Epithelial cell of proximal tubule (primary cell): Measurements from ENCODE around the gene PRRT1. TPM values are rescaled to one million over a fixed set of nuclear protein-coding genes. Genes with fewer than 3 reads are reported as not detected.

Source experiments
- DNase-seq: peaks from one replicate; pipeline ENCODE4 v3.0.0-alpha.2; 2011; ENCODE audit warnings: low read depth
- H3K4me3 ChIP-seq: 2 replicates; pipeline ENCODE4 v1.5.1; 2011; ENCODE audit warnings: low read depth, mild to moderate bottlenecking, low read length
- total RNA-seq: library from RNA; depleted of rRNA; stranded (reverse); fragments of >200 nt; gene quantifications from 2 replicates; pipeline ENCODE4 v1.2.3, GENCODE V29; 2015
- TF ChIP-seq, protein P1 (sequence below): conservative IDR thresholded peaks from 2 replicates; pipeline ENCODE4 v1.5.1; 2012; ENCODE audit warnings: low read depth, mild to moderate bottlenecking, low read length

The PRRT1 gene
- total RNA-seq, 1 donor from 2014 or later, result not detected

DNA sequence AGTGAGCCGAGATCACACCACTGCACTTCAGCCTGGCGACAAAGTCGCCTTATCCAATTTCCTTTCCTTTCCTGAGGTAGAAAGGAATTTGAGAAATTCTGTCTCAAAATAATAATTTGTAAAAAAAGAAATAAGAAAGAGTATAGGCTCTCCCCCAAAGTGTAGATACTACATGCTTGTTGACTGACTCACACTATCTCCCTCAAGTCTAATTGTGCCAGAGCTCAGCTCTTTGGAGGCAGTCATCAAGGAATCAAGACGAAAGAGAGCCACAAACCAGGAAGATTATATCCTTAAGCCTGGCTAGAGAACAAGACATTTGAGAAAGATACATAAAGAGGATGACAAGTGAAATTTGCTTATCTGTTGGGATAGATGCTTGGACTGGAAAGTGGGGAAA, 18.0 kb downstream of the PRRT1 start:
- H3K4me3 ChIP-seq, result no peak overlapping the region
- TF ChIP-seq, protein P1, sequence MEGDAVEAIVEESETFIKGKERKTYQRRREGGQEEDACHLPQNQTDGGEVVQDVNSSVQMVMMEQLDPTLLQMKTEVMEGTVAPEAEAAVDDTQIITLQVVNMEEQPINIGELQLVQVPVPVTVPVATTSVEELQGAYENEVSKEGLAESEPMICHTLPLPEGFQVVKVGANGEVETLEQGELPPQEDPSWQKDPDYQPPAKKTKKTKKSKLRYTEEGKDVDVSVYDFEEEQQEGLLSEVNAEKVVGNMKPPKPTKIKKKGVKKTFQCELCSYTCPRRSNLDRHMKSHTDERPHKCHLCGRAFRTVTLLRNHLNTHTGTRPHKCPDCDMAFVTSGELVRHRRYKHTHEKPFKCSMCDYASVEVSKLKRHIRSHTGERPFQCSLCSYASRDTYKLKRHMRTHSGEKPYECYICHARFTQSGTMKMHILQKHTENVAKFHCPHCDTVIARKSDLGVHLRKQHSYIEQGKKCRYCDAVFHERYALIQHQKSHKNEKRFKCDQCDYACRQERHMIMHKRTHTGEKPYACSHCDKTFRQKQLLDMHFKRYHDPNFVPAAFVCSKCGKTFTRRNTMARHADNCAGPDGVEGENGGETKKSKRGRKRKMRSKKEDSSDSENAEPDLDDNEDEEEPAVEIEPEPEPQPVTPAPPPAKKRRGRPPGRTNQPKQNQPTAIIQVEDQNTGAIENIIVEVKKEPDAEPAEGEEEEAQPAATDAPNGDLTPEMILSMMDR, result no peak
- DNase-seq, result no peak

DNA sequence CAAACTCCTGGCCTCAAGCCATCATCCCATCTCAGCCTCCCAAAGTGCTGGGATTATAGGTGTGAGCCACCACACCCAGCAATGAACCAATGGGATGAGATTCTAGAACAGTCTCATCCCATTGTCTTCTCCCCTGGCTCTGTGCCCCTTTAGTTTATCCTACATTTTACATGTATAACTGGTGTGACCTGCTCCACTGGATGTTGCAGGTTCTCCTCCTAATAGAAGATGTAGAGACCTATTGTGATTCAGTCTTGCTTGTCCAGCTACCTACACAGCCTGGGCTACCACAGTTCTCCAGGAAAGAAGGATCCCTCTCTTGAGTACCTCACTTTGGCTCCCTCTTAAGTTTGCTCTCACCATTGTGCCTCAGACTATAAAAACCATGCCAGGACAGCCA, 19.6 kb downstream of the PRRT1 start:
- no peak overlapping the region for H3K4me3 ChIP-seq
- TF ChIP-seq, protein P1, result no peak
- no peak for DNase-seq

DNA sequence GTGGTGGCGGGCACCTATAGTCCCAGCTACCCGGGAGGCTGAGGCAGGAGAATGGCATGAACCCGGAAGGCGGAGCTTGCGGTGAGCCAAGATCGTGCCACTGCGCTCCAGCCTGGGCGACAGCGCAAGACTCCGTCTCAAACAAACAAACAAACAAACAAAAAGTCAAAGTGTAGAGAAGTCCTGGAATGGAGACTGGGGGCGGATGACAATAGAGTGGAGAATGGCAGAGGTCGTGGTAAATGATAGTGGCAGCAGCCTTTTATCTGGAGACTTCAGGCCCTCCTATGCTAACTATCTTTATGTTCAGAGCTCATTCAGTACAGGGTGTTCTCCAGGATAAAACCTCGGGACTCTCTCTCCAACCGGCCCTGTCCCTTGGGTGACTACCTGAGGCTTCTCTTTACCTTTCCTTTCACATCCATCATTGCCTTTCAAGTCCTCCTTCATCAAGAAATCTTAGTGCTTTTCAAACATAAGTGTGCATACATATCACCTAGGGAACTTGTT, 20.2 kb downstream of the PRRT1 start:
- H3K4me3 ChIP-seq, result no peak overlapping the region
- no peak for DNase-seq

DNA sequence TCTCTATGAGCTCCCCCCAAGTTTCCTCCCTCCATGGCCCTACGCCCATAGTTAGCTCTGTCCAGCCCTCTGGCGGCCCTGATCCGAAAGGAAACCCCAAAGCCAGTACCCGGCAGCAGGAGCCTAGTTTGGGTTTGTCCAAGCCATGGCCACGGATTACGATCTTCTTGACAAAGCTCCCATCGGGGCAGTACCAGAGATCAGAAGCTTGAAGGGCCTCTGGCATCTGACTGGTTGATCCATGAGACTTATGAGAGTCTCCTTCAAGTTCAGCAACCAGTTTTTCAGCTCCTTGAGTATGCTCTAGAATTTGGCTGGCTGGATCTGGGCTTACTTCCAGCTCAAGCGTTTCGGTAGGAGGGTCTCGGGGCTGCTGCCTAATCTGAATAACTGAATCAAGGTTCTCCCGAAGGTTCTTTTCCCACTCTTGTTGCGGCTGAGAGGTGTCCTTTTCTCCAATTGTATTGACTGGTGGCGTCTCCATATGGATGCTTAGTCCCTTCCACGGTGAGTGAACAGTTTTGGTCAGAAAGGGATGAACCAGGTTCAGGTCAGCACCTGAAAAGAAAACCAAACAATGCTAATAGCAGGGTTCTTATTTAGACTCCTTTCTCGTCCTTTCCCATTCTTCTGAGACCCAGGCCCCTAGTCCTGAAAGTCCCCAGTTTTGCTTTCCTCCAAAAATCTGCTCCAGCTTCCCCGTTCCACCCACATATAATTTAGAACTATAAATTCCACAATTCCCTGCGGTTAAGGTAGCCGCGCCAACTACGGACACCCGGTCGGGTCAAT, 22.2 kb downstream of the PRRT1 start:
- TF ChIP-seq, protein P1, result no peak
- DNase-seq, result no peak
- peak overlapping the region; percentile 57 for H3K4me3 ChIP-seq

More for the DNA sequence above, 20.2 kb downstream of the PRRT1 start:
- TF ChIP-seq, protein P1, result no peak

DNA sequence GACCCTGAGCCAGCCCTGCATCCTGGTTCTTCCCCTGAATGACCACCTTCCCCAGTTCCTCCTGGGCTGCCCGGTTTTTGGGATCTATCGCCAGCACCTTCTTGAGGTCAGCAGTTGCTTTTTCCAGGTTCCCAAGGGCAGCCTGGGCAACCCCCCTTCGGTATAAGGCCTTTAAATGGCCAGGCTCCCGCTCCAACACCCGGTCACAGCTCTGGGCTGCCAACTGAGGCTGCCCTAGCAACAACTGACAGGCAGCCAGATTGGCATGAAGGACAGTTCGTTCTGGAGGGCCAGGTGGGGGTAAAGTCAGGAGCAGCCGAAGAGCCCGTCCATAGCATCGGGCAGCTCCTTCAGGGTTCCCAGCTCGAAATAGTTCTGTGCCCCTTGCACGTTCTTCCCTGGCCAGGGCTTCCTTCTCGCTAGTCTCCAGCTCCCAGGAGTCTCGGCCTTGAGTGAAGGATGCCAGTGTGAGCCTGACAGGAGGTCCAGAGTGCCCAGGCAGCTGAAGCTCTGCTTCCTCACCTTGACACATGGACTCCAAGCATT, 22.9 kb downstream of the PRRT1 start:
- H3K4me3 ChIP-seq, result peak overlapping the region; percentile 57
- DNase-seq, result no peak
- TF ChIP-seq, protein P1, result no peak

DNA sequence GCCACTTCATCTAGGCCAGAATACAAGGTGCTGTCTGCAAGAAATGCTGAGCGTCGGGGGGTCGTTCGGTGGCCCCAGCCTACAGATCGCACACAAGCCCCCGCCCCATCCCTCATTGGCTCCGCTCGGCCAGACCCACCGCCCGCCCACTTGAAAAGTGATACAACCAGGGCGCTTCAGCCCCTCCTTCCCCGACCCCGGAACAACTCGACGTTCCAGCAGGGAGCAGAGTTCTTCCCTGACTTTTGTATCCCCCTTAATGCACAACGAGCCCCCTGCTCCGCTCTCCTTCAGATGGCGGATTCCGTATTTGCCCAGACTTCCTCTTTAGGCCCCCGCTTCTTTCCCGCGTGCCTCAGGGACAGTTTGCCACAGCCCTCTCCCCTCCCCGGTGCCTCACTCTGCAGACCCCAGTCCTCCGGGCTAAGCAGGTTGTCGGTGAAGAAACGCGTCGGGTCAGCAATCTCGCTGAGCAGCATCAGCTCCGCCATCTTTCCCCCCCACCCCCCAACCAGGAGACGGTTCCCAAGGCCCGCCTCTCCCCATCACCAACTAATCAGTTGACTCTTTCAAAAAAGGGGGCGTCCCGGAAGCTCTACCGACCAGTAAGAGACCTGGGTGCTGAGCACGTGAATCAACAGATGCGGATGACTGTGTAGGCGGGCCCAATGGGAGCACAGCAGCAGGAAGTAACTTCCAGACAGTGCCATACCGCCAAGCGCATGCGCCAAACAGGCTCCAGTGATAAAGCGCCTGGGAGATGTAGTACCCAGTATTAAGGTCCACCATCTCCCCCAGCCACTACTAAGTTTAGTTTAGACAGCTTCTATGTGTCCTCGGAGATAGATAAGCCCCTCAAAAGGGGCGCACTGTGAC, 23.8 kb downstream of the PRRT1 start, which contains the start of gene ATF6B:
ATF6B (minus strand) TSS at position 530 of the 876 bp plus-strand sequence; CDS start at position 491, 39 bp downstream.
- DNase-seq, result peak; percentile 92
- peak within 1 kb of the TSS; percentile 88 for H3K4me3 ChIP-seq
- TF ChIP-seq, protein P1, result no peak
